AG09319 (cell line): ENCODE results near the gene CGB1.

ENCODE experiments used
- DNase-seq: peaks from one replicate; pipeline ENCODE4 v3.0.0-alpha.2; 2010; ENCODE audit warnings: low read depth; ENCODE audit errors: extremely low read depth
- TF ChIP-seq, protein P1 (sequence below): IDR thresholded peaks from 2 replicates; pipeline ENCODE4 v1.5.1; 2011; ENCODE audit warnings: low read depth, mild to moderate bottlenecking, inconsistent platforms, low read length, moderate library complexity

CGB1 gene

DNA sequence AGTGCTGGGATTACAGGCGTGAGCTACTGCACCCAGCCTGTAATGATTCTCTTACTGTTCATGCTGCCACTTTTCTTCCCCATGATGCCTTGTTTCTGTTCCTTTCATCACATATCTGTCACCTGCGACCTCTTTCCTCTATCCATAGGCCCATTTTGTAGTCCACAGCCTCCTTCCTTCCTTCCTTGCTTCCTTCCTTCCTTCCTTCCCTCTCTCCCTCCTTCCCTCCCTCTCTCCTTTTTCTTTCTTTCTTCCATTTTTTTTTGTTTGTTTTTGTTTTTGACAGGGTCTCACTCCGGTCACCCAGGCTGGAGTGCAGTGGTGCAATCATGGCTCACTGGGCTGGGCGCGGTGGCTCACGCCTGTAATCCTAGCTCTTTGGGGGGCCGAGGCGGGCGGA is 47.8 kb downstream of the CGB1 start:
- no peak for DNase-seq
- TF ChIP-seq, protein P1, sequence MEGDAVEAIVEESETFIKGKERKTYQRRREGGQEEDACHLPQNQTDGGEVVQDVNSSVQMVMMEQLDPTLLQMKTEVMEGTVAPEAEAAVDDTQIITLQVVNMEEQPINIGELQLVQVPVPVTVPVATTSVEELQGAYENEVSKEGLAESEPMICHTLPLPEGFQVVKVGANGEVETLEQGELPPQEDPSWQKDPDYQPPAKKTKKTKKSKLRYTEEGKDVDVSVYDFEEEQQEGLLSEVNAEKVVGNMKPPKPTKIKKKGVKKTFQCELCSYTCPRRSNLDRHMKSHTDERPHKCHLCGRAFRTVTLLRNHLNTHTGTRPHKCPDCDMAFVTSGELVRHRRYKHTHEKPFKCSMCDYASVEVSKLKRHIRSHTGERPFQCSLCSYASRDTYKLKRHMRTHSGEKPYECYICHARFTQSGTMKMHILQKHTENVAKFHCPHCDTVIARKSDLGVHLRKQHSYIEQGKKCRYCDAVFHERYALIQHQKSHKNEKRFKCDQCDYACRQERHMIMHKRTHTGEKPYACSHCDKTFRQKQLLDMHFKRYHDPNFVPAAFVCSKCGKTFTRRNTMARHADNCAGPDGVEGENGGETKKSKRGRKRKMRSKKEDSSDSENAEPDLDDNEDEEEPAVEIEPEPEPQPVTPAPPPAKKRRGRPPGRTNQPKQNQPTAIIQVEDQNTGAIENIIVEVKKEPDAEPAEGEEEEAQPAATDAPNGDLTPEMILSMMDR = no peak

DNA sequence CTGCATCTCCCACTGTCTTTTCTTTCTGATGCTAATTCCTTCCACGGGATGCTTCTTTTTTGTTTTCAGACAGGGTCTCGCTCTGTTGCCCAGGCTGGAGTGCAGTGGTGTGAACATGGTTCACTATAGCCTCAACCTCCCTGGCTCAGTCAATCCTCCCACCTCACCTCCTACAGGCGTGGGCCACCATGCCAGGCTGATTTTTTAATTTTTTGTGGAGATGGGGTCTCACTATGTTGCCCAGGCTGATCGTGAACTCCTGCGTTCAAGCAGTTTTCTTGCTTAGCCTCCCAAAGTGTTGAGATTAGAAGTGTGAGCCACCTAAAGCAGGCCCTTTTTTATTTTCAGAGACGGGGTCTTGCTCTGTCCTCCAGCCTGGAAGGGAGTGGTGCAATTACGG is 48.4 kb downstream of the CGB1 start:
- TF ChIP-seq, protein P1 = no peak
- DNase-seq = no peak

DNA sequence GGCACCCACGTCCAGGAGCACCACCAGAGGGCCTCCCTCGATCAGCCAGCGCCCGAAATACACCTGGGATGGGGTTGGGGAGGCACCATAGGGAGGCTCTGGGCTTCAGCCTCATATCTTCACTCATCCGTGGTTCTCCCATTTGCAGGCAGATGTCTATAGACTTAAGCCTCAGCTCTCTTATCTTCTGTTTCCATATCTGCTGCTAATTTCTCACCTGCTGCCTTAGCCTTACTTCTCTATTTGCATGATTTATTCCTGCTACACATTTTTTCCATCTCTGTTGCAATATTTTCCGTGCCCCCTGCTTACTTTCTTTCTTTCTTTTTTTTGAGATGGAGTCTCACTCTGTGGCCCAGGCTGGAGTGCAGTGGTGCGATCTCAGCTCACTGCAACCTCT is 49.4 kb downstream of the CGB1 start:
- no peak for DNase-seq
- TF ChIP-seq, protein P1 = no peak

DNA sequence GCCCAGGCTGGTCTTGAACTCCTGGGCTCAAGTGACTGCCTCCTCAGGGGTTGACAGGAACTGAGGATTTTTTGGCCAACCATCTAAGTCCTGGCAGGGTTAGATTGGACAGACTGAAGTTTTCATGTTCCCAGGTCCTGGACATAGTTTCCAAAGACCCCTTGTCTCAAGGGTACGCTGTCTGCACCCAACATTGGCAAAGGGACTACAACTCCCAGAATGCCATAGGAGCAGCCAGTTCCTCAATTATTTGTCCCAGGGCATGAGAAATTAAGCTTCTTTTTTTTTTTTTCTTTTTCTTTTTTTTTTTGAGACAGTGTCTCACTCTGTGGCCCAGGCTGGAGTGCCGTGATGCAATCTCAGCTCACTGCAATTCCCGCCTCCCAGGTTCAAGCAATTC is 50.5 kb downstream of the CGB1 start:
- TF ChIP-seq, protein P1 = no peak
- no peak for DNase-seq

DNA sequence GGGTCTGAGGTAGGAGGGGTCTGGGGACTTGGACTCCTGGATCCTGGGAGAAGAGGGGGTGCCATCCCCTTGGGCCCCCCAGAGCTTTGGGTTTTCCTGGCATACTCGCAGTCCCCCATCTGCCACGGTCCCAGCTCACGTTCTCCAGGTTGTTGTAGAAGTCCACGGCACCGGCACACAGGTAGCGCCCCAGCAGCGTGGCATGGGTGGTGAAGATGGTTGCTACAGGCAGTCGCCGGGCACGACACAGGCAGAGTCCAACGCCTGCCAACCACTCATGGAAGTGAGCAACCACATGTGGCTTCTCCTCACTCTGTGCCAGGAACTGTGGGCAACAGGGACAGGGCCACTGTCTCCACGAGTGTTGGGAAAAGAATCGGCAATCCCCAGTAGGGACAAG is 51.0 kb downstream of the CGB1 start:
- TF ChIP-seq, protein P1 = no peak
- no peak for DNase-seq
